ENCODE results near the gene POLR2B.
"Not testable (repeated sequence)": the region's sequence is repeated elsewhere in the genome, so short reads cannot be mapped to it uniquely, and the experiment has no call there.

POLR2B gene

DNA sequence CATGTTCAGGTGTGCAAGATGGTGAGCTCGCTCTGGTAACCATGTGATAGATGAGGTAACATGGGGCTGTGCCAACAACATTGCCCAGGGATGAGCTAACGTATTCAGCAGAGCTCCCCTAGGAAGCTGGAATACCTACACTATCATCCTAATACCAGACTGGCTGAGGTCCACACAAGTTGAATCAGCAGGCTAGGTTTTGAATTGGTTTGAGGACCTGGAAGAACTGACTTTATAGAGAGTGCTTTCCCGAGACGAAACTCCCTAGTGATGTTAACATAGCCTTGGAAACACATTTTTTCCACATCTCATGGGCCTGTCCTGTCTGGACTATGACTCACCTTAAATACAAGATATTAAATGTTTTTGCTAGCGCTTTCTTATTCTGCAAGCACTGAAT, 74.8 kb downstream of the POLR2B start:
- DNase-seq (ENCODE audit: low read depth) = no peak

- DNase-seq (ENCODE audit: low read depth) = no peak
Measured at GRCh38 chr4:57055886-57056285, 77.2 kb downstream of the POLR2B start.

GRCh38 chr4:57059890-57060716, 81.4 kb downstream of the POLR2B start:
- DNase-seq (ENCODE audit: low read depth) = no peak

DNA sequence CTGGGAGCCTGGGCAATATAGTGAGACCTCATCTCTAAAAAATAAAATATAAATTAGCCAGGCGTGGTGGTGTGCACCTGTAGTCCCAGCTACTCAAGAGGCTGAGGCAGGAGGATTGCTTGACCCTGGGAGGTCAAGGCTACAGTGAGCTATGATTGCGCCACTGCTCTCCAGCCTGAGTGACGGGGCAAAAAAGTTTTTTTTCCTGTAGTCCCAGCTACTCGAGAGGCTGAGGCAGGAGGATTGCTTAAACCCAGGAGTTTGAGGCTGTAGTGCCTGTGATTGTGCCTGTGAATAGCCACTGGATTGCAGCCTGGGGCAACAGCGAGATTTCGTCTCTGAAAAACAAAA, 82.0 kb downstream of the POLR2B start:
- DNase-seq (ENCODE audit: low read depth) = not testable (repeated sequence)

DNA sequence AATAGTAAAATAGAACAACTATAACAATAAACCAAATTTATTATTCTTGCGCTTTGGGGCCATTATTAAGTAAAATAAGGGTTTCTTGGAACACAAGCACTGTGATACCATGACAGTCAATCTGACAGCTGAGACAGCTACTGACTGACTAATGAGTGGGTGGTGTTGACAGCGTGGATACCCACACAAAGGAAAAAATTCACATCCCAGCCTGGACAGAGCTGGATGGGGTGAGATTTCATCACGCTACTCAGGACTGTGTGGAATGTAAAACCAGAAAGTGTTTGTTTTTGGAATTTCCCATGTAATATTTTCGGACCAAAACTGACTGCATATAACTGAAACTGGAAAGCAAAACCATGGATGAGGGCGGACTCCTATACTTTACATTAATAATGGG, 82.7 kb downstream of the POLR2B start:
- no peak for DNase-seq (ENCODE audit: low read depth)

DNA sequence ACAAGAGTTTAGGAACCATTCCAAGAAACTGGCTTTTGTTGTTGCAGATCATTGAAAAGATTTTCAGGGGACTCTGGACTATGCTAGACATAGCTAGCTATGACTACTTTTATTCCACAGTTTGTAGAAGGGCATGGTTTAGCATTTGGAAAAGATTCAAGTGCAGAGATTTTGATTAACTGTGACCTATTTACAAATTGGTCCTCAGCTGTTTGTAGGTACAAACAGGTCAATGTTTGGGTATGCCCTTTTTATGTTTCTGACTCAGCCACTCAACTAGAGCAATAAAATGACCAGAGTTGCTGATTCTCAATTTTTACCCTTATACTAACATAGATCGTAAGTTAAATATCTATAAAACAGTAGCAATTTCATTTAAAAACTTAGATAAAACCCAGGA, 84.8 kb downstream of the POLR2B start:
- DNase-seq (ENCODE audit: low read depth) = no peak

GRCh38 chr4:57064120-57064519, 85.4 kb downstream of the POLR2B start:
- no peak for DNase-seq (ENCODE audit: low read depth)

GRCh38 chr4:57064811-57065711, 86.4 kb downstream of the POLR2B start:
- no peak for DNase-seq (ENCODE audit: low read depth)

DNA sequence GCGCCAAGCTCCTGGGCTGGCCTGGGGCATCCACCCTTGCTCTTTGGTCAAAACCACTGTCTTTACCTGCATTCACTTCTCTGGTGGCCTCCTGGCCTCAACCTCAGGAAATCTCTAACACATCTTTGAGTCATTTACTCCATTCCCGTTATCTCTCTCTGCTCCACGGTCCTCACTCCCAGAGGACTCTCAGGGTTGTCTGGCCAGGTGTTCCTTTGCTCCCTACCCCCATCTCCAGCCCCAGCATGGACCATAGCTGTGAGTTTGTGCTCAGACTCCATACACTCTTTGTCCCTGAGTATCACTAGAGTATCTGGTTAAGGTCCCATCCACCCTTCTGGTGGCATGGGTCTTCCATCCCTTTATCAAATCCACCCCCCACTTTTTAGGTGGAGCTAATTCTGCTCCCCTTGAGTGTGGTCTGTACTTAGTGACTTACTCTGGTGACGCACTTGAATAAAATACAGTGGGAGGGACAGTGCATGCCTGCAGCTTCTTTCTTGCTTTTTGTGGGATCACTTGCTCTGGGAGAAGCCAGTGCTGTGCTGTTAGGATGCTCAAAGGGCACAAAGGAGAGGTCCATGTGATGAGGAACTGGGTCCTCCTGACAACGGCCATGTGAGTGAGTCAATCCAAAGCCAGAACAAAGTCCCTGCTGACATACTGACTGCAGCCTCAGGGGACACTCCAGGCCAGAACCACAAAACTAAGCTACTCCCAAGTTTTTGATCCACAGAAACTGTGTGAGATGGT, 87.2 kb downstream of the POLR2B start:
- DNase-seq (ENCODE audit: low read depth) = no peak

GRCh38 chr4:57068237-57068981, 89.7 kb downstream of the POLR2B start:
- DNase-seq (ENCODE audit: low read depth) = no peak

- DNase-seq (ENCODE audit: low read depth) = no peak
Measured at GRCh38 chr4:57070461-57070860, 91.8 kb downstream of the POLR2B start.

GRCh38 chr4:57071326-57071725, 92.6 kb downstream of the POLR2B start:
- no peak for DNase-seq (ENCODE audit: low read depth)

GRCh38 chr4:57073559-57073958, 94.9 kb downstream of the POLR2B start:
- no peak for DNase-seq (ENCODE audit: low read depth)

DNA sequence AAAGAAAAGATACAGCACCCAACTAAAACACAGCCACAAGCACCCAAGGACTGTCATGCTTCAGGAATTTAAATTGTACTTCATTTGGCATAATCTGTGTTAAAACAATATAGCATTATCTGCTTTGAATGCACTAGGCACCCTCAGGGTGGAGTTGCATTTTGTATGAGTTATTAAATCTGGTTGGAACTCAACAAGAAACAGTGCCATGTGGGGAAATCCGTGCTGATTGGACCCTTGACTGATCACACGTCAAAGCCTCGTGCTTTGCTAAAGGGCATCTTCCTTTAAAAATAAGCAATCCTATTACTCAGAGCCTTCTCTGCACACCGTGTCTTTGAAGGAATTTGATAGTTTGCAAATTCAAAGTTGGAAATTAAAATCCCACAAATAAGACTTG, 96.0 kb downstream of the POLR2B start:
- no peak for DNase-seq (ENCODE audit: low read depth)

- no peak for DNase-seq (ENCODE audit: low read depth)
Measured at GRCh38 chr4:57075367-57075766, 96.7 kb downstream of the POLR2B start.

DNA sequence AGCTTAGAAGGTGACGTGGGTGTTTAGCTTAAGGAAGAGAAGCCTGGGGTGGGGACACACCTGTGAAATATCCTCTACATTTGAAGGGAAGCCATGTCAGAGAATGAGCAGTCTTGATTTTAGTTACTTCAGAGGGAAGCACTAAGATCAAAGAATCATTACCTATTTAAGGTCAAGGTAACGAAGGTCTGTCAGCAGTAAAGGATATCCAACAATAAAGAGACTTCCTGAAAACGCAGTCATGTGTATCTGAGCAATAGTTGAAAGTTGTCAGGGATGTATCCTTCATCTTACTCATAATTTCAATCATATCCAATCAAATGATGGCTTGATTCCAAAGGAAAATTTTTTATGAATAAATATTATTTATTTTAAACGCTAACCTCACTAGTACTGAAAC, 98.0 kb downstream of the POLR2B start:
- no peak for DNase-seq (ENCODE audit: low read depth)

- DNase-seq (ENCODE audit: low read depth) = no peak
Measured at GRCh38 chr4:57077550-57078343, 99.1 kb downstream of the POLR2B start.

GRCh38 chr4:57078685-57079521, 100.2 kb downstream of the POLR2B start:
- no peak for DNase-seq (ENCODE audit: low read depth)
